Measurements from ENCODE around the gene STOX2. TPM values are rescaled to one million over a fixed set of nuclear protein-coding genes. Genes with fewer than 3 reads are reported as not detected.

Gene STOX2
- total and polyA plus RNA-seq, 2 of the 8 experiments (the other 6 are each of a cell fraction or from before 2014, with no cell fraction given) = 5.5 to 20.0 TPM

DNA sequence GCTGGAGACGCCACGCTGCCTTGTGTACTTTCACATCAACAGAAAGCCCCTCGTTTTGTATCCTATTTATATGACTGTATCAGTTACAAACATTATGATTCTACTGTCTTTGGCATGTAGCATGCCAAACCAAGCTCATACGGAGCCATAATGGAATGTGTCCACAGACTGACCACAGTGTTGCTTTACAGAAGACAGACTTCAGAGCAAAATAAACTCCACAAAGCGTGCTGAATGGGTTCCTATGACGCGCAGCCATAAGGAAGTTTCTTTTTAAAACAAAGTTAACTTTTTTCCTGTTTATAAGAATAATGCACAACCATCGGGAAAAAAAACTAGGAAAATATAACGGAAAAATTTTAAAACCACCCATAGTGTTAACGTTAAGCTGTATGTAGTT lies 136.0 kb downstream of the STOX2 start:
- no peak overlapping the region for H4K8ac ChIP-seq (ENCODE audit: extremely low read depth, insufficient read depth, low read length)
- H3K14ac ChIP-seq (ENCODE audit: insufficient read length) = no peak overlapping the region
- H3K9me3 ChIP-seq (ENCODE audit: insufficient read depth in 2 of 2, low read depth in 1 of 2, low read length in 1 of 2) = peaks cover 3 to 7% of the 10 kb centered on the region in 2 experiments; a peak in 2 of 4 replicates
- peaks cover 2% of the 10 kb centered on the region; the same call in 1 of the 2 replicates for H3K23me2 ChIP-seq (ENCODE audit: low read depth, low read length)
- no peak for FAIRE-seq
- no peak overlapping the region for H3K23ac ChIP-seq (ENCODE audit: insufficient read length)
- no peak overlapping the region for H2BK15ac ChIP-seq (ENCODE audit: low read length)
- ChIA-PET CTCF (ENCODE audit: partially characterized antibody) (interaction anchor here (1.3 to 1.5 kb wide), 3 partner anchors 11 to 127 kb away, joined by 3 to 6 read pairs (median 5); no protein-coding TSS in a partner anchor), POLR2A (ENCODE audit: partially characterized antibody) (no interaction called here)
- no peak overlapping the region for H2AFZ ChIP-seq (ENCODE audit: low read length)
- no peak overlapping the region for H2BK12ac ChIP-seq (ENCODE audit: low read depth, low read length)
- no peak overlapping the region for H2BK120ac ChIP-seq (replicated peaks; ENCODE audit: low read depth, low read length)
- no peak overlapping the region for H2BK20ac ChIP-seq (ENCODE audit: low read length)
- H3K9ac ChIP-seq (replicated peaks in 1 of 4; ENCODE audit: extremely low read depth in 1 of 4, low read depth in 3 of 4, low read length in 3 of 4) = no peak overlapping the region
- no peak for DNase-seq (ENCODE audit: low read depth in 1 of 2, low spot score in 2 of 2)
- H4K5ac ChIP-seq (ENCODE audit: insufficient read length, low read depth, low read length) = no peak overlapping the region
- TF ChIP-seq POU5F1 (IDR thresholded peaks at IDR 0.05; ENCODE audit: low read depth, low read length) (no peak), SRF (IDR thresholded peaks at IDR 0.05; ENCODE audit: low read depth, low read length) (no peak), ZNF274 (IDR thresholded peaks at IDR 0.05; ENCODE audit: borderline replicate concordance, extremely low read depth, low read length) (no peak), RBBP5 (IDR thresholded peaks at IDR 0.05; ENCODE audit: borderline replicate concordance, low read depth, low read length) (no peak), CTBP2 (IDR thresholded peaks at IDR 0.05; ENCODE audit: borderline replicate concordance, insufficient read depth, insufficient read length, low read length) (no peak), POLR2A (IDR thresholded peaks at IDR 0.05; ENCODE audit: control extremely low read depth in 1 of 2, low read depth in 2 of 2, low read length in 2 of 2) (no peak), CEBPB (IDR thresholded peaks at IDR 0.05; ENCODE audit: low read depth, low read length) (no peak), SIX5 (IDR thresholded peaks at IDR 0.05; ENCODE audit: low read depth, low read length) (no peak), ASH2L (IDR thresholded peaks at IDR 0.05; ENCODE audit: low read length) (no peak), TBP (IDR thresholded peaks at IDR 0.05; ENCODE audit: low read depth, low read length) (no peak)
- TF ChIP-seq, protein P1, sequence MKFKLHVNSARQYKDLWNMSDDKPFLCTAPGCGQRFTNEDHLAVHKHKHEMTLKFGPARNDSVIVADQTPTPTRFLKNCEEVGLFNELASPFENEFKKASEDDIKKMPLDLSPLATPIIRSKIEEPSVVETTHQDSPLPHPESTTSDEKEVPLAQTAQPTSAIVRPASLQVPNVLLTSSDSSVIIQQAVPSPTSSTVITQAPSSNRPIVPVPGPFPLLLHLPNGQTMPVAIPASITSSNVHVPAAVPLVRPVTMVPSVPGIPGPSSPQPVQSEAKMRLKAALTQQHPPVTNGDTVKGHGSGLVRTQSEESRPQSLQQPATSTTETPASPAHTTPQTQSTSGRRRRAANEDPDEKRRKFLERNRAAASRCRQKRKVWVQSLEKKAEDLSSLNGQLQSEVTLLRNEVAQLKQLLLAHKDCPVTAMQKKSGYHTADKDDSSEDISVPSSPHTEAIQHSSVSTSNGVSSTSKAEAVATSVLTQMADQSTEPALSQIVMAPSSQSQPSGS (IDR thresholded peaks at IDR 0.05; ENCODE audit: low read length) = no peak
- H3K36me3 ChIP-seq (ENCODE audit: control insufficient read depth in 2 of 4, insufficient read depth in 4 of 4, low read length in 3 of 4) = no peaks in the 10 kb centered on the region
- H3K27me3 ChIP-seq (replicated peaks in 1 of 4; ENCODE audit: control insufficient read depth in 3 of 4, extremely low read depth in 1 of 4, insufficient read depth in 3 of 4, low read length in 3 of 4) = peaks cover 1 to 17% (median 10%) of the 10 kb centered on the region in 4 experiments; a peak in 6 of 7 replicates
- no peak overlapping the region for H2AK5ac ChIP-seq (ENCODE audit: low read depth, low read length)
- H4K20me1 ChIP-seq (replicated peaks in 1 of 2; ENCODE audit: control insufficient read depth in 1 of 2, insufficient read depth in 2 of 2, low read length in 2 of 2) = no peaks in the 10 kb centered on the region
- 91% methylated on average over 10 of the region's 10 CpGs; no CpG with 5 or more reads in 1 of the 2 experiments for WGBS, 2 experiments (ENCODE audit: extremely low coverage in 1 of 2, insufficient coverage in 1 of 2, insufficient read length in 1 of 2, insufficient replicate concordance in 2 of 2, low coverage in 1 of 2, low lambda C conversion rate in 2 of 2, missing lambda C conversion rate in 1 of 2)
- no peak overlapping the region for H3K4me2 ChIP-seq (ENCODE audit: insufficient read depth in 1 of 2, low read depth in 2 of 2, low read length in 2 of 2)
- no peak overlapping the region for H3K4me3 ChIP-seq (ENCODE audit: extremely low read depth in 1 of 4, insufficient read depth in 2 of 4, low read depth in 3 of 4, low read length in 4 of 4)
- H3K79me1 ChIP-seq (ENCODE audit: low read depth, low read length) = no peaks in the 10 kb centered on the region
- H3K79me2 ChIP-seq (ENCODE audit: control insufficient read depth in 1 of 2, insufficient read depth in 2 of 2, low read length in 2 of 2) = no peaks in the 10 kb centered on the region
- H3K56ac ChIP-seq (replicated peaks; ENCODE audit: insufficient read length, low read depth, low read length) = no peak overlapping the region
- no peak overlapping the region for H3K4ac ChIP-seq (replicated peaks; ENCODE audit: insufficient read length, low read depth, low read length)
- H3K4me1 ChIP-seq (replicated peaks in 1 of 4; ENCODE audit: control insufficient read depth in 3 of 4, insufficient read depth in 4 of 4, low read length in 3 of 4) = peaks cover 0 to 5% (median 2%) of the 10 kb centered on the region in 4 experiments; a peak in 3 of 7 replicates
- H2BK5ac ChIP-seq (ENCODE audit: low read depth, low read length) = no peak overlapping the region
- no peak overlapping the region for H4K91ac ChIP-seq (replicated peaks; ENCODE audit: insufficient read length, low read length)
- no peak overlapping the region for H3K18ac ChIP-seq (ENCODE audit: extremely low read depth, low read length)
- no peak overlapping the region for H3K27ac ChIP-seq (ENCODE audit: low read depth, low read length)
